ENCODE measurements around the gene DUXA.

Gene DUXA

DNA sequence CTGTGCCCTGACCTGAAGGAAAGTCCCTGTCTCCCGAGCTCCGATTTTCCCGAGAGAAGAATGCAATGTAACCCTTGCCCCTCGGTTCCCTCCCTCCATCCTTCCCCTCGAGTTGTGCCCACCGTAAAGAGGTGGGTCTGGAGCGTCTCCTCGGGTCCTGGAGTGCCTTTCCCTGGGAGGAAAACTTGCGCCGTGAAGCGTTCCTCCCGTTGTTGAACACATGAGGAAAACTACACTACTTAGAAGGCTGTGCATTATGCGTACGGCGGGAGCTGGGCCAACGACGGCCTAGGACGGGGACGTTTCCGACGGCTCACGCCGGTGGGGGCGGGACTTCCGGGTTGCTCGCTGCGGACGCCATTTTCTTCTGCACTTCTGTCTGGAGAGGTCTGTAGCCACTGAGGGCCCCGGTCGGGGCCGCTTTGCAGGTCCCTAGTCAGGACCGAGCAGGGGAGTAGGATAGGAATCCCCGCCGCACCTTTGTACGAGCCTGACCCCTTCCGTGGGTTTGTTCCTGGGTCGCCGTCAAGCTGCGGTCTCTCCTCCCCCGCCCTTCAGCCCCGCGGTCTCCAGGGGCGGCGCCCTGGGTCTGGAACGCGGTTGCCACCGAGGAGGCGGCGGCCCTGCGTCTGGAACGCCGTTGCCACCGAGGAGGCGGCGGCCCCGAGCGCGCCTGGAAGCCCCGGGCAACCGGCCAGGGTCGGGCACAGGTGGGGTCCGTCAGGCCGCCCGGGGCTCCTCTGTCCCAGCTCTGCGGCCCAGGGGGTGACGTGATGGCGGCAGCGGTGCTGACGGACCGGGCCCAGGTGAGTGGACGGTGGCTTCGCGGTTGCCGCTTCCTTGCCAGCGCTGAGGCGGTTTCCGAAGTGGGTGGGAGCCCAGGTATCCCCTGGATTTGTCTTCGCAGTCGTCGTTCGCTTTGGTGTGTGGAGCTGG, 24.1 kb upstream of the DUXA start, which contains the start of gene ZNF264:
Gene ZNF264, plus strand, starts transcription at position 360 of the 936 bp plus-strand sequence. Its CDS starts 414 bp downstream, at position 774.
- no peaks in the 10 kb centered on the region for H3K27me3 ChIP-seq (ENCODE audit: insufficient read depth, low read length, poor library complexity)
- H4K20me1 ChIP-seq (ENCODE audit: insufficient read depth, low read length) = peaks cover 12% of the 10 kb centered on the region; the same call in 1 of the 2 replicates
- peak within 1 kb of the TSS; percentile 95 for H3K4me2 ChIP-seq (ENCODE audit: insufficient read depth, low read length)
- H3K4me1 ChIP-seq (ENCODE audit: insufficient read depth, low read length) = peaks cover 26% of the 10 kb centered on the region
- peaks cover 50% of the 10 kb centered on the region for H3K36me3 ChIP-seq (ENCODE audit: insufficient read depth, low read length)
- peaks cover 36% of the 10 kb centered on the region for H3K9me3 ChIP-seq (ENCODE audit: insufficient read depth, low read length, severe bottlenecking)
- peak within 1 kb of the TSS; percentile 100 for H2AFZ ChIP-seq (ENCODE audit: low read depth, low read length)
- peak within 1 kb of the TSS; percentile 89 for H3K9ac ChIP-seq (ENCODE audit: low read depth, low read length)
- H3K4me3 ChIP-seq (ENCODE audit: low read depth in 1 of 2, low read length in 2 of 2) = peak within 1 kb of the TSS; percentile 96 to 99
- peaks cover 38% of the 10 kb centered on the region for H3K79me2 ChIP-seq (ENCODE audit: insufficient read depth, low read length)
- no peak for TF ChIP-seq EZH2 (IDR thresholded peaks at IDR 0.05; ENCODE audit: borderline replicate concordance, low read depth, low read length, severe bottlenecking)
- TF ChIP-seq, protein P1, sequence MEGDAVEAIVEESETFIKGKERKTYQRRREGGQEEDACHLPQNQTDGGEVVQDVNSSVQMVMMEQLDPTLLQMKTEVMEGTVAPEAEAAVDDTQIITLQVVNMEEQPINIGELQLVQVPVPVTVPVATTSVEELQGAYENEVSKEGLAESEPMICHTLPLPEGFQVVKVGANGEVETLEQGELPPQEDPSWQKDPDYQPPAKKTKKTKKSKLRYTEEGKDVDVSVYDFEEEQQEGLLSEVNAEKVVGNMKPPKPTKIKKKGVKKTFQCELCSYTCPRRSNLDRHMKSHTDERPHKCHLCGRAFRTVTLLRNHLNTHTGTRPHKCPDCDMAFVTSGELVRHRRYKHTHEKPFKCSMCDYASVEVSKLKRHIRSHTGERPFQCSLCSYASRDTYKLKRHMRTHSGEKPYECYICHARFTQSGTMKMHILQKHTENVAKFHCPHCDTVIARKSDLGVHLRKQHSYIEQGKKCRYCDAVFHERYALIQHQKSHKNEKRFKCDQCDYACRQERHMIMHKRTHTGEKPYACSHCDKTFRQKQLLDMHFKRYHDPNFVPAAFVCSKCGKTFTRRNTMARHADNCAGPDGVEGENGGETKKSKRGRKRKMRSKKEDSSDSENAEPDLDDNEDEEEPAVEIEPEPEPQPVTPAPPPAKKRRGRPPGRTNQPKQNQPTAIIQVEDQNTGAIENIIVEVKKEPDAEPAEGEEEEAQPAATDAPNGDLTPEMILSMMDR (IDR thresholded peaks at IDR 0.05; ENCODE audit: borderline replicate concordance, extremely low read depth, low read length, poor library complexity, severe bottlenecking) = peak; percentile 33
- DNase-seq = peak; percentile 91
- peak; percentile 98 for ATAC-seq (ENCODE audit: insufficient read depth, low read depth)
- H3K27ac ChIP-seq (ENCODE audit: low read length) = peak within 1 kb of the TSS; percentile 82

DNA sequence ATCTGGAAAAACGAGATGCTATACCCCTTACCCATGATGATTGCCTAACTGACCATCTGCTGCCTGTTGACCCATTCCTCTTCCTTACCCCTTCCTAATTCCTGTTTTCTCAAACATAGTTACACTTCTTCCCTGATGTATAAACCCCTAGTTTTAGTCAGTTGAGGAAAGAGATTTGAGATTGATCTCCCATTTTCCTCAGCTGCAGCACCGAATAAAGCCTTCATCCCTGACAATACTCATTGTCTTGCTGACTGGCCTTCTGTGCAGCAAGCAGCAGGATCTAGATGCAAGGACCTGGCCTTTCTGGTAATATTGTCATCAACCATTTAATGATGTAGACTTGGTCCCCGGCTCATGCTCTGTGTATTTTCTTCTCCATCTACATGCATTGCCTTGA, 23.0 kb upstream of the DUXA start:
- Histone ChIP-seq H3K36me3 (ENCODE audit: insufficient read depth, low read length) (peaks cover 39% of the 10 kb centered on the region), H3K79me2 (ENCODE audit: insufficient read depth, low read length) (peaks cover 38% of the 10 kb centered on the region), H3K4me3 (ENCODE audit: low read depth in 1 of 2, low read length in 2 of 2) (peak overlapping the region in 1 of 2 experiments; percentile 99; a peak in 1 of 4 replicates), H3K4me1 (ENCODE audit: insufficient read depth, low read length) (peaks cover 26% of the 10 kb centered on the region), H3K4me2 (ENCODE audit: insufficient read depth, low read length) (no peak overlapping the region), H4K20me1 (ENCODE audit: insufficient read depth, low read length) (peaks cover 12% of the 10 kb centered on the region; the same call in 1 of the 2 replicates), H2AFZ (ENCODE audit: low read depth, low read length) (peak overlapping the region; percentile 100), H3K27ac (ENCODE audit: low read length) (no peak overlapping the region), H3K27me3 (ENCODE audit: insufficient read depth, low read length, poor library complexity) (no peaks in the 10 kb centered on the region), H3K9ac (ENCODE audit: low read depth, low read length) (no peak overlapping the region), H3K9me3 (ENCODE audit: insufficient read depth, low read length, severe bottlenecking) (peaks cover 36% of the 10 kb centered on the region)
- ATAC-seq (ENCODE audit: insufficient read depth, low read depth) (no peak), DNase-seq (no peak)
- TF ChIP-seq, protein P1 (IDR thresholded peaks at IDR 0.05; ENCODE audit: borderline replicate concordance, extremely low read depth, low read length, poor library complexity, severe bottlenecking) = no peak
- TF ChIP-seq EZH2 (IDR thresholded peaks at IDR 0.05; ENCODE audit: borderline replicate concordance, low read depth, low read length, severe bottlenecking) = no peak

DNA sequence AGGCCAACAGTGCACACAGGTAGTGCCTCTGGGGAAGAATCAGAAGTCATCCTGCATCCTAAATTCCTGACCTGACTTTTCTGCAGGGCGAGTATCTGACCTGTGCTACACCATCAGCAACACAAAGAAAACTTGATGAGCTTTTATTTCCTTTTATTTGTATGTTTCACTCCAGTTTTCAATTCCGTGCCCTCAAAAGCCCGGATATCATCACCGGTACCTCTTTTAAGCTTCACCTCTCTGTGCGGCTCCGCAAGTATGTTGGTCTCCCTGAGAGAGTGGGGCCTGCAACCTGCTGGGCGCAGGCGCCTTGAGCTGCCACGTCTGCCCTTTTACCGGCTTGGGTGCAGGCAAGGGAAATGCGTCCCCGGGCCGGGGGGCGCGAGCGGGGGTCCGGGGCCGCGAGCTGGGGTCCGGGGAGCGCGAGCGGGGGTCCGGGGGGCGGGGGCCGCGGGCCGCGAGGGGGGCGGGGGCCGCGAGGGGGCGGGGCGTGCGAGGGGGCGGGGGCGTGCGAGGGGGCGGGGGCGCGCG, 4.3 kb upstream of the DUXA start:
- DNase-seq = no peak
- peak overlapping the region; percentile 36; the same call in 1 of the 2 replicates for H3K4me2 ChIP-seq (ENCODE audit: insufficient read depth, low read length)
- H3K9me3 ChIP-seq (ENCODE audit: insufficient read depth, low read length, severe bottlenecking) = no peaks in the 10 kb centered on the region
- H3K27me3 ChIP-seq (ENCODE audit: insufficient read depth, low read length, poor library complexity) = no peaks in the 10 kb centered on the region
- H3K4me3 ChIP-seq (ENCODE audit: low read depth in 1 of 2, low read length in 2 of 2) = no peak overlapping the region
- no peak overlapping the region for H3K27ac ChIP-seq (ENCODE audit: low read length)
- H2AFZ ChIP-seq (ENCODE audit: low read depth, low read length) = peak overlapping the region; percentile 36
- no peak for ATAC-seq (ENCODE audit: insufficient read depth, low read depth)
- TF ChIP-seq, protein P1 (IDR thresholded peaks at IDR 0.05; ENCODE audit: borderline replicate concordance, extremely low read depth, low read length, poor library complexity, severe bottlenecking) = no peak
- TF ChIP-seq EZH2 (IDR thresholded peaks at IDR 0.05; ENCODE audit: borderline replicate concordance, low read depth, low read length, severe bottlenecking) = no peak
- H4K20me1 ChIP-seq (ENCODE audit: insufficient read depth, low read length) = no peaks in the 10 kb centered on the region
- no peaks in the 10 kb centered on the region; the same call in 1 of the 2 replicates for H3K36me3 ChIP-seq (ENCODE audit: insufficient read depth, low read length)
- H3K79me2 ChIP-seq (ENCODE audit: insufficient read depth, low read length) = no peaks in the 10 kb centered on the region; the same call in 1 of the 2 replicates
- H3K4me1 ChIP-seq (ENCODE audit: insufficient read depth, low read length) = peaks cover 18% of the 10 kb centered on the region; the same call in 1 of the 2 replicates
- H3K9ac ChIP-seq (ENCODE audit: low read depth, low read length) = no peak overlapping the region
